ENCODE results near the gene PGS1. TPM values are rescaled to one million over a fixed set of nuclear protein-coding genes. Genes with fewer than 3 reads are reported as not detected.
A peak's percentile ranks its signal among the peaks of the same experiment; 100 is the strongest.

The PGS1 gene
- total RNA-seq, 1 donor from 2014 or later, result 26.4 TPM

- no peak for DNase-seq (ENCODE audit: low read depth in 2 of 2)
Measured at GRCh38 chr17:78407387-78408000, 29.0 kb downstream of the PGS1 start.

- no peak for DNase-seq (ENCODE audit: low read depth in 2 of 2)
Measured at GRCh38 chr17:78408476-78409050, 30.1 kb downstream of the PGS1 start.

DNA sequence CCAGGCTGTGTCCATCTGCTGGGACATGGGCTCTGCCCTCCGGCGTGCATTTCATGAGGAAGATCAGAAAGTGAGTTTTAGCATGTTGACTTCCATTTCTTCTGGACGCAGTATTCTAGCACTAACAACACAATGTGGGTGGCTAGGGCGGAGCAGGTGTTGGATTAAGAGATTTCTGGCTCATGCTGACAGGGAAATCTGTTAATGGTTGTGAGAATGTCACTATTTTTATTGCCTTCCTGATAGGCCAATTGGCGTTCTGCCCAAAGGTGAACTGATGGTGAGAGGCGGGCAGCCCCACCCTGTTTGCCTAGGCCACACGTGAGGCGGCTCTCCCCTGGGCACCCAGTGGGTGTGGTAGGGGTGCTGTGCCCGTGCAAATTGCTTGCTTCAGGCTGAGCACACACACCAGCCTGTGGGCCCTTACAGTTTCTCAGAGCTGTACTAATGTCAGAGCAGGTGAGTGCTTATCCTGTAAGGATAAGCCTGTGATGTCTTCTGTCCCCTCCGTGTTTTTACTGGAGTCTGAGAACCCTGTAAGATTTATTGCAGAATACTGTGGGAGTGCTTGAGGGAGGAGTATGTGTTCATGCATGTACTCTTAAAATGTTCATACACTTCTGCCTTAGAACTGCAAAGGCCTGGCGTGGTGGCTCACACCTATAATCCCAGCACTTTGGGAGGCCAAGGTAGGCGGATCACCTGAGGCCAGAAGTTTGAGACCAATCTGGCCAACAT is 30.9 kb downstream of the PGS1 start:
- DNase-seq (ENCODE audit: low read depth in 2 of 2), result peak in 1 of 2 donors; percentile 38

DNA sequence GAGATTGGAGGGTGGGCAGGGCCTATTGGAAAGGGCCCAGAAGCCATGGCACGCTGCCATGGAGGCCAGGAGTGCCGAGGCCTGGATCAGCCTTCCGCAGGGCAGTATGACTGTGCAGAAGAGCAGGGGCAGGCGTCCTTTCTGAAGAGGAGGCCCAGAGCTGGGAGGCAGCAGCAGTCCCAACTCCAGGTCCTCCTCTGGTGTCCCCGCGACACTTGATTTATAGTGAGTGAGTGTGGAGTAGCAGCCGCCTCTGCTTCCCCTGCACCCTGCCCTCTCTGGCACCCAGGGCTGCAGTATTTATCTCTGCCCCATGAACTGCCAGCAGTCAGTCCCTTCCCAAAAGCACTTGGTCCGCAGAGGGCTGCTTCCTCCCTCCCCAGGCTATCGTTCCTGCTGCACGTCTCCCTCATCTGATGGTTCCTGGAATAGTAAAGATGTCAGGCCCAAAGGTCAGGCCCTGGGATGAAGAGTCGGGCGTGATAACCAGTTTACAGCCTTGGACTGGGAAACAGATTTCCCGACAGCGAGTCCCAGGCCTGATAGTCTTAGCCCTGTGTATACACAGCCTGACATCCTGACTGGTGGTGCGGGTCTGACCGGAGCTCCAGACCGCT is 32.9 kb downstream of the PGS1 start:
- peak in 1 of 2 donors; percentile 84 for DNase-seq (ENCODE audit: low read depth in 2 of 2)

DNA sequence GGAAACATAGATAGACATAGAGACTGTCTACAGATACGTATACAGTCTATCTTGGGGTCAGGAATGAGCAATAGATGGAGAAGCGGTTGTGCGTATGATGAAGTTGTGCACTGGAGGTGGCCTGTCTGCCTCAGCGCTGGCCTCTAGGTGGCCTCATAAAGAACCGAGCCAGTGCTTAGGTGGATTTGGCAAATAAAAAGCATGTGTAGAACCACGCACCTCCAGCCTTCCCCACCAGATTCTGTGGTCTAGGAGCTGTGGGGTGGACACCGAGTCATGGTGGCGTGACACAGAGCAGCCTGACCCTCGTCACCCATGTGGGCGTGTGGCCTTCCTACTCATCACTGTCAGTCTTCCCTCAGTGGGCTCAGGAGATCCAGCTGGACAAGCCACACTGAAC is 34.0 kb downstream of the PGS1 start:
- peak; percentile 44 to 56 for DNase-seq (ENCODE audit: low read depth in 2 of 2)

DNA sequence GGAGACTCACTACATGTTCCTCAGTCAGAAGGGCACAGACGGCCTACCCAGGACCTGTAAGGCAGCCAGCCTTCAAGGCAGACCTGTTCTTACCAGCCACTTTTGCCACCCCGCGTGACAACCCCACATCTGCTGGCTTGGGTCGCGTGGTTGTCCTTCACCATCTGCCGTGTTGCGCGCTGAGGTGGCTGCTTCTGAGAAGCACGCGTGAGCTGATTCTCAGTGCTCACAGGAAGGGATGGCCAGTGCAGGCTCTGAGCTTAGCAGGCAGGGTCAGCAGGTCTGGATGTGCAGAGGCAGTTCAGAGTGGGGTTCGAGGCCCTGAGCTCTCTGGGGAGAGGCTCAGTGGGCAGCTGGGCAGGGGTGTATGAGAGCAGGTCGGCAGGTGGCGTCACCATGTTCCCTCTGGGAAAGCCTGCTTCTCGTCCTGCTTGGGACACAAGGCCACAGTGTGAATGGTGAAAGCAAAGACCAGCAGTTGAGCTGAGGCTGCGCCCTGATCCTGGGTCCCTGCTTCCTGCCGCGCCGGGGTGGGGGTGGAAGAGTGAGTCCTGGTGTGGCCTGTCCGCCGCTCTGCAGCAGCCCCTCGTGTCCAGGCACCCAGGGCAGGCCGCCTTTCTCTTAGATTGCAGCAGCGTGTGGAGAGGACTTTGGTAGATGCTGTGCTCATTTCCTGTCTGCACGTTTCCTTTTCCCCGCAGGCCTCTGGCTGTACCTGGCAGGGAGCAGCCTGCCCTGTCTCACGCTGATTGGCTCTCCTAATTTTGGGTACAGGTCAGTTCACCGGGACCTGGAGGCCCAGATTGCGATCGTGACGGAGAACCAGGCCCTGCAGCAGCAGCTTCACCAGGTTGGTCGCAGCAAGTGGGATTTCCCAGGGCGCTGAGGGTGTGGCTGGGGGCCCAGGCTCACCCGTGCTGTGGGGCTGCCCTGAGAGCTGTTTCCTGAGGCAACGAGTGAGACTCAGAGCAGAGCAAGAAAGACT is 36.0 kb downstream of the PGS1 start:
- peak in 1 of 2 donors; percentile 58 for DNase-seq (ENCODE audit: low read depth in 2 of 2)

DNA sequence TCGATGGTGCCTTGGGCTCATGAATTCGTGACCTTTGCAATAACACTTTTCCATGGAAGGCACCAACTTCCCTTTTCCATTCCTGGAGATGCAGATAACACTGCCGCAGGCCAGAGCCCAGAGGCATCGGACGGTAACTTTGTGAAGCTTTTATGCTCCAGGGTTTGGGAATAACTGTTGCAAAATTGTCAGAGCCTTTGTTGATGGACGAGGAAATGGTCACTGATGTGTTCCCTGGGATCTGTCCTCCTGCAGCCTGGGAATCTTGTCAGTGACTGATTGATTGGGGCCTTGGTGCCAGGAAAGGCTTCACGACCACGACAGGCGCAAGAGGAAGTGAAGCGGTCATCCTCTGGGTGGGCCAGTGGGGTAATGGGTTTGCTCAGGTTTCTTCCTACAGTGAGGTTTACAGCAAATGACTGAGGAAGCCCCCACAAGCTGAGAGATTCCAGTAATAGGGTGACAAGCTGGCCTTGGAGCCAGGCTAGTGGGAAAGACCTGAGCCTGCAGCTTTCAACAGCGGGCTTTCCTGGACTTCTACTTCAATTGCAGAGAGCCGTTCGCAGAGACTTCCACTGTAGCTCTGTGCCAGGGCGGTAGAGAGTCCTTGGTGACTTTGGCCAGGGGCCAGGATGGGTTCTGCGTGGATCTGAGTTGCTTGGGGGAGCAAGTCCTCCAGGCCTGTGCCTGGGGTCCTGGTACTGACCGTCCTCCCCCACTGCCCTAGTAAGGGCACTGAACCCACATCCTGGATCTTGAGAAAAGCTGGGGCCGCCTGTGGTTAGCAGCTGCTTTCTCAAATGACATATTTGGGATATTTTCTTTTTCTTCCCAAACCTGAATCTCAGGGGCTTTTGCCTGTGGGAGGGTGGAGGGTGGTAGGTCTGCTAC is 37.6 kb downstream of the PGS1 start:
- peak; percentile 59 to 92 for DNase-seq (ENCODE audit: low read depth in 2 of 2)

DNA sequence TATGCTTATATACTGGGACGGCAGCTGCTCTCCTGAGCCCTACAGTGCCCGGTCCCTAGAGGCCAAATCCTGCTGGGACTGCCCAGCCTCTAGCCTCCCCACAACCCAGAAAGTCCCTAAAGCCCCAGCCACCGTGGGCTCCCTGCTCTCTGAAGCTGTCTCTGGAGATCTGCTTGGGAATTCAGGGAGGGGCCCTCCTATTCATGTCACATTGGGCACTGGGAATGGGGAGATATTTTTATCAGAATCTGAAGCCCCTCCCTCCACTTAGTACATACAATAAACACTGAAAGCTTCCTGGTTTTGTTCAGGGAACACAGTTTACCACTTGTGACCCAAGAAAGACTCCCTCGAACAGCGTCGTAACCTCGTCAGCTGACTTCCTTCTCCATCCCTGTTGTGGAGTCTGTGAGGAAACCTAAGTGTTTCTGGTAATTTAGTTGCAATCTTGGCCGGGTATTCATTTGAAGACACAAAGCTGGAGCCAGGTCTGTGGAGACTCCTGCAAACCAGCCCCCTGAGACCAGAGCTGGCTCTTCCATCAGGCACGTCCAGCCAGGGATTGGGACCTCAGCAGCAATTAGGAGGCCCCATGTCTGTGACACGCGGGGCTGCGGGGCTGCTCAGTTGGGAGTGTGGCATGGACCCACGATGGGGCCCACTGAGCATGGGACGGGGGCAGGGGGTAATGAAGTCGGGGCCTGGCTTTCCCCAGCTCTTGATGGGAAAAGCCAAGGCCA is 38.5 kb downstream of the PGS1 start:
- peak in 1 of 2 donors; percentile 90 for DNase-seq (ENCODE audit: low read depth in 2 of 2)

DNA sequence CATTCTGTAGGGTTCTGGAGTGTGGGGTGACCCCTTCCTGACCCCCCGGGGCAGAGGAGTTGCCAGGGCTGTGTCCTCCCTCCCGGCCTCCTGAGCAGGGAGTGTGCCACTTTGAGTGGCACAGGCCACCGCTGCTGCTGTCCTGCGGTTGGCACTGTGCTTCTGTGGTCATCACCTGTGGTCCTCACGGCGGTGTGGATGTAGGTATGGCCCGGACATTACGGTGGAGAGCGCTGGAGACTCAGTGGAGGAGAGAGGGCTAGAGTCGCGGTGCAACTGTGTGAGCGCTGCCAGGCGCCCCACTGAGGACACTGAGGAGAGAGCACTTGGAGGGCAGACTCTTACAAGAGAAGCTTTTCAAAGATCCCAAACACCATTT is 39.1 kb downstream of the PGS1 start:
- no peak for DNase-seq (ENCODE audit: low read depth in 2 of 2)

DNA sequence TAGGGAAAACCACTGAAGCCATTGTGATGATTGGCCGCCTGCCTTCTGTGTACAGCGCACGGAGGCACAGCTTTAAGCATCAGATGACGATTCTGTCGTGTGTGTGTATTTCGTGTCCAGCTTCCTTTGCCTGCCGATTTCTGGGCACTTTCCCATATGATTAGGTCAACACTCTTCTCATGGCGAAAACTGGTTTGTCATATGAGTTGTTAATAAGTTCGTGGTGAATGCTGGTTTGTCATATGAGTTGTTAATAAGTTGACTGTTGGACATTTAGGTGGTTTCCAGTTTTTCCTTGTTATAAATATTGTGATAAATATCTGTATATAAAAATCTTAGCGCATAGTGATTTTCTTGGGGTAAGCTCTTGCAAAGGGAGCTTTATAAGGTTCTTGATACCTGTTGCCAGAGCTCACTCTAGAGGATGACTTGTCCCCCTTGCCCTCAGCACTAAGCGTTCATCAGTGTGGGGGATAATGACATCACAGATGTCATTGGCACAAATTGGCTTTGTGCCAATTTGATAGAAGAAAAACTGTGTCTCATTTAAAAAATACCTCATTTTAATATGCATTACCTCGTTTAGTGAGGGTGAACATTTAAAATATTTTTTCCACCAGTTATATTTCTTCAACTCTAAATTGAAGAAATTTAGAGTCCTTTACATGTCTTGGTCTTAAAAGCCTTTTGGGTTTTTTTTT is 40.0 kb downstream of the PGS1 start:
- DNase-seq (ENCODE audit: low read depth in 2 of 2), result no peak

GRCh38 chr17:78419970-78420815 is 41.7 kb downstream of the PGS1 start:
- no peak for DNase-seq (ENCODE audit: low read depth in 2 of 2)

DNA sequence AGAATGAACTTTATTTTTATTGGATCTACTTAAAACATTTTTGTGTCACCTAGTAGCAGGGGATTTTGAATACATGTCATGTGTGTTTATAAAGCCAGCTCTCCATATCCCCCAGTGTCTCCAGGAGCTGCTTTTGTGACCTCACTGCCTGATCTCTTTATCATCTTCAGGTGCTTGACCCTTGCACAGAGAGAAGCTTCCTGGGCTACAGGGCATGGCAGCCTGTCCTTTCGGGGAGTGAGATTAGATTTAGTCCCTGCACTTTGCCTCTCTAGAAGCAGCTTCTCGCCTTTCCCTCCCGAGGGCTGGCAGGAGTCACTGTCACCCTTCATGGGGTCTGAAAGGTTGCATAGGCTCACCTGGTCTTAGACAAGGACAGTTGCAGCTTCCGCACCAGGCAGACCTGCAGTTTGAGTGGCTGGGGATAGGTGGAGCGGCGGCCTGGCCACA is 42.7 kb downstream of the PGS1 start:
- DNase-seq (ENCODE audit: low read depth in 2 of 2), result no peak

DNA sequence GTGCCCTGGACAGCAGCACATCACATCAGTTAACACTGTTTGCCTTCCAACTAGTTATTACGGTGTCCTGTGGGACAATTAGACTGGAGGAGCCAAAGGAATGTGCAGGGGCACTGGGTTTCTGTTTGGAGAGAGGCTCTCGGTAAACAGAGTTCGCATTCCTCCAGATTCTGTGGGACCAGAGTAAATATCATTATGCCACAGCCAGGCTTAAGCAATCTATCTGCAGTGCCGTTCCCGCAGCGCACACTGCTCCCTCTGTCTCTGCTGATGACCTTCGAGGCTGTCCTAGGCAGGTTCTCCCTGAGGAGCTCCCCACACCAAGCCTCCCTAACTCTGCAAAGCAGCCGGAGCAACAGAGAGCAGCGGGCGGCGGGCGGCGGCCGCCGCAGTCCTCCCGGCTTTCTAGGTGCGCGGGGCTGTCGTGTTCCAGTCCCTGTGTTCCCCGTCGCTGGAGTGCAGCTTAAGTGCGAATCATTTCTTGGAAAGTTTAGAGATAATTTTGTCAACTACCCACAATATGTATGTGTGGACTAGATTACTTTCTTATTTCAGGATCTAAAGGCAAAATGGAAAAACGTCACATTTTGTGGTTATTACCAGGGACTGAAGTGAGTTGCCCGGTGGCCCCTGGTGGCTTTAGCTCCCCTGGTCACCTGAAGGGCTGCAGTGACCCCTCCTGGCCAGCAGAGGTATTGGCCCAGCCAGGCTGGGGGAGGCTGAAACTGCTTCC is 43.3 kb downstream of the PGS1 start:
- DNase-seq (ENCODE audit: low read depth in 2 of 2), result peak; percentile 81 to 88

- DNase-seq (ENCODE audit: low read depth in 2 of 2), result no peak
Measured at GRCh38 chr17:78422267-78422605, 43.8 kb downstream of the PGS1 start.

GRCh38 chr17:78422872-78423588 is 44.6 kb downstream of the PGS1 start:
- DNase-seq (ENCODE audit: low read depth in 2 of 2), result no peak

DNA sequence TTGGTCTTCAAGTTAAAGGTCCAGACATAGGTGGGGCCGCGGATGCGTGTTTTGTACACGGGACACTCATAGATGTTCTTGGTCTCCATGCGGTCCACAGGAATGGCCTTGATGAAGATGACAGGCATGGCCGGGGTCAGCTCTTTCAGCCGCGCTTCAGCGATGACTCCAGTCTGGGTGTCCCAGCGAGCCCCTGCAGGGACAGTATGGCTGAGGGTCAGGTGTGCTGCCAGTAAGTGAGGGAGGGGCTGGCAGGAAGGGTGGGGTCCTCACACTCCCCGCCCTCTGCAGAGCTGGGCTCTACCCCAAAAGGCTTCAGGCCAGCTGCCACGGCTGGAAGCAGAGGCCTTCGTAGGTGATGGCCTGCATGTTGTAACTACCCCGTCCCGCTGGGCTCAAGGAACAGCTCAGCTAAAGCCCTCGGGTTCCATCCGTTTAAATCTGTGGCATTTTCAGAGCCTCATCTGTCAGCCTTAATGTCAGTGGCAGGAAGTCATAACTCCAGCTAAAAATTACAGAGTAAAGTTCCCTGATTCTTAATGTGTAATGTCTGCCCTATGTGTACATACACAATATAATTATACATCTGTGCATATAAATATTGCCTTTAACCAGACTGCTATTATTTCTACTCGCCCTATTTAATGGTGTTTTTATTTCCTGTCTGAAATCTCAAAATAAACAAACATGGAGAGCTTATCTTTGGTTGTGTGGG is 45.7 kb downstream of the PGS1 start:
- no peak for DNase-seq (ENCODE audit: low read depth in 2 of 2)
